Common myeloid progenitor, CD34-positive (primary cell): Measurements from ENCODE around the gene SENP3.
"Not testable (repeated sequence)": the region's sequence is repeated elsewhere in the genome, so short reads cannot be mapped to it uniquely, and the experiment has no call there.

Experiments used
- CTCF ChIA-PET: fragments of 350-600 bp; sonication (Branson Sonifier 250); formaldehyde crosslinking; loops from one replicate; lab custom pipeline; 2021; ENCODE audit warnings: antibody characterized with exemption; lab: Charles Lee
- POLR2A ChIA-PET: fragments of 350-600 bp; sonication (Branson Sonifier 250); formaldehyde crosslinking; loops from one replicate; lab custom pipeline; 2021; ENCODE audit warnings: antibody characterized with exemption; lab: Charles Lee
- DNase-seq, 3 donors: peaks; one replicate each; pipeline versions ENCODE4 v3.0.0 to v3.0.0-alpha.2; 2013
- H3K27ac ChIP-seq, 2 experiments: 1 replicate in 1 of 2; 2 replicates in 1 of 2; pipeline ENCODE4 v1.7.0; 2013; ENCODE audit warnings: inconsistent platforms in 2 of 2, low read length in 2 of 2, mild to moderate bottlenecking in 2 of 2, low read depth in 1 of 2, moderate library complexity in 1 of 2; ENCODE audit not compliant: severe bottlenecking in 2 of 2, insufficient read depth in 1 of 2, poor library complexity in 1 of 2
- H3K27me3 ChIP-seq, 5 experiments: replicated peaks in 2 of 5; 1 replicate in 3 of 5; 2 replicates in 2 of 5; pipeline versions ENCODE4 v1.6.1 to v1.7.0; 2013; ENCODE audit warnings: low read length in 4 of 5, mild to moderate bottlenecking in 2 of 5, moderate library complexity in 2 of 5, inconsistent platforms in 1 of 5; ENCODE audit not compliant: insufficient read depth in 5 of 5, control insufficient read depth in 4 of 5
- H3K36me3 ChIP-seq, 4 experiments: 1 replicate in 2 of 4; 2 replicates in 2 of 4; pipeline versions ENCODE4 v1.6.1 to v1.7.0; 2013; ENCODE audit warnings: low read length in 3 of 4, control low read depth in 1 of 4, mild to moderate bottlenecking in 1 of 4; ENCODE audit not compliant: control insufficient read depth in 4 of 4, insufficient read depth in 4 of 4
- H3K4me1 ChIP-seq, 4 experiments: 1 replicate in 3 of 4; 2 replicates in 1 of 4; pipeline versions ENCODE4 v1.6.1 to v1.7.1; 2013; ENCODE audit warnings: low read length in 3 of 4, mild to moderate bottlenecking in 3 of 4, control low read depth in 1 of 4, inconsistent platforms in 1 of 4, moderate library complexity in 1 of 4; ENCODE audit not compliant: control insufficient read depth in 4 of 4, insufficient read depth in 4 of 4; ENCODE audit errors: control extremely low read depth in 1 of 4
- H3K4me3 ChIP-seq, 7 experiments: 1 replicate in 4 of 7; 2 replicates in 3 of 7; pipeline versions ENCODE4 v1.5.1 to v1.7.0; 2013; ENCODE audit warnings: mild to moderate bottlenecking in 7 of 7, low read length in 6 of 7, moderate library complexity in 6 of 7, inconsistent platforms in 2 of 7, low read depth in 2 of 7, control low read depth in 1 of 7; ENCODE audit not compliant: insufficient read depth in 4 of 7, control insufficient read depth in 1 of 7; ENCODE audit errors: extremely low read depth in 1 of 7
- H3K9me3 ChIP-seq, 5 experiments: 1 replicate in 4 of 5; 2 replicates in 1 of 5; pipeline versions ENCODE4 v1.6.1 to v1.7.1; 2013; ENCODE audit warnings: low read length in 4 of 5, mild to moderate bottlenecking in 2 of 5, inconsistent platforms in 1 of 5, low read depth in 1 of 5, moderate library complexity in 1 of 5; ENCODE audit not compliant: control insufficient read depth in 4 of 5, insufficient read depth in 2 of 5; ENCODE audit errors: control extremely low read depth in 1 of 5
- WGBS: methylation state at CpG from one replicate; pipeline ENCODE4 v1.1.5; 2013; ENCODE audit not compliant: insufficient coverage; 5-methylcytosine and 5-hydroxymethylcytosine counted together

Gene SENP3

DNA sequence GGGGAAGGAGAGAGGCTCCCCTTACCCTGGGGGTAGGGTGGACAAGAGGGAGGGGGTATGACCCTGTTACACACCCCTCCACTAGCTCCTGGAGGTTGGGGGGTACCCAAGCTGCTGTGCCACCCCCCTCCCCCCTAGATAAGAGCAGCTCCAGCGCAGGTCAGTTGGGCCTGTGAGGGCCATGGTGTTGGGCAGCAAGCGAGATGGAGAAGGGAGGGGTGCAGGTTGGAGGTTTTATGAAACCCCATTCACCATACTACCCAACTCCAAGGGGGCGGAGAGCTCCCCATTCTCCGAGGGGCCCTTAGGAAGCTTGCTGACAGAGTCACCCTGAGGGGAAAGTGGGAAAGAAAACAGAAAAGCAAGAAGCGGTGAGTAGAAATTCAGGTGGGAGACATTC is 29.9 kb downstream of the SENP3 start:
- H3K36me3 ChIP-seq: peaks cover 32 to 97% (median 63%) of the 10 kb centered on the region in 4 experiments
- CTCF ChIA-PET: interaction anchor here (0.6 to 2.2 kb wide), 5 partner anchors 8 to 71 kb away, joined by 3 to 9 read pairs (median 4); partner anchors contain the start of gene MPDU1
- POLR2A ChIA-PET: no interaction called here

DNA sequence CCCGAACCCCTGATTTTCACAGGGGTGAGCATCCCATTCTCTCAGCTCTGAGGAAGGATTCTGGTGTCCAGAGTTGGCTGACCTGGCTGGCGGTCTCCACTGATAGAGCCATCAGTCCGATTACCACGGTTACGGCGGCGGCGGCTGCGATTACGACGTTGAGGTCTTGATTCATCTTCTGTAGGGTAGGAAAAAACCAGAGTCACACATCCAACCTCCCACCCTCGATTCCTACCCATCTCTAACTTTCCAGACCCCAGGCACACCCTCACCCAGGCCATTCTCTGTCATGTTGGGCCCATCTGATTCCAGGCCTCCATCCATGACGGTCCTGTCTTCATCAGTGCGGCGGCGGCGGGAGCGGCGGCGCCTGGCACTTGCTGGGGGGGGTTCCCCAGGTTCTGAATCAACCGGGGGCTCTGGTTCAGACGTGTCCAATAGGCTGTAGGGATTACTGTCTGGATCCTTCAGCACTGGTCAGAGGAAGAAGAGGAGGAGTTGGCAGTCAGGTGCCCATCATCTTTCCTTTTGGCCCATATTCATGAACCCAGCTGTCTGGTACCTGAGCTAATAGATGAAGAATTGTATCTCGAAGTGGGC is 30.8 kb downstream of the SENP3 start:
- WGBS: 97% methylated on average over 13 of the region's 23 CpGs
- H3K4me3 ChIP-seq: no peak overlapping the region
- no peak for DNase-seq
- H3K27me3 ChIP-seq: no peaks in the 10 kb centered on the region
- H3K36me3 ChIP-seq: peaks cover 32 to 94% (median 60%) of the 10 kb centered on the region in 4 experiments
- ChIA-PET CTCF (interaction anchor here (1.0 to 2.2 kb wide), 7 partner anchors 9 to 77 kb away, joined by 3 to 9 read pairs (median 4); partner anchors contain the start of gene MPDU1), POLR2A (interaction anchor here (1.0 kb wide), 1 partner anchor 13 kb away, joined by 4 read pairs; the partner anchor contains the start of gene CD68)
- H3K27ac ChIP-seq: no peak overlapping the region
- H3K4me1 ChIP-seq: peaks cover 0 to 15% (median 5%) of the 10 kb centered on the region in 4 experiments
- no peaks in the 10 kb centered on the region for H3K9me3 ChIP-seq

More for the DNA sequence above, 29.9 kb downstream of the SENP3 start:
- DNase-seq: no peak
- Histone ChIP-seq H3K9me3 (no peaks in the 10 kb centered on the region), H3K4me1 (peaks cover 0 to 15% (median 5%) of the 10 kb centered on the region in 4 experiments), H3K4me3 (no peak overlapping the region), H3K27ac (no peak overlapping the region), H3K27me3 (no peaks in the 10 kb centered on the region)
- WGBS: no CpG with 5 or more reads among the region's 5 CpGs

DNA sequence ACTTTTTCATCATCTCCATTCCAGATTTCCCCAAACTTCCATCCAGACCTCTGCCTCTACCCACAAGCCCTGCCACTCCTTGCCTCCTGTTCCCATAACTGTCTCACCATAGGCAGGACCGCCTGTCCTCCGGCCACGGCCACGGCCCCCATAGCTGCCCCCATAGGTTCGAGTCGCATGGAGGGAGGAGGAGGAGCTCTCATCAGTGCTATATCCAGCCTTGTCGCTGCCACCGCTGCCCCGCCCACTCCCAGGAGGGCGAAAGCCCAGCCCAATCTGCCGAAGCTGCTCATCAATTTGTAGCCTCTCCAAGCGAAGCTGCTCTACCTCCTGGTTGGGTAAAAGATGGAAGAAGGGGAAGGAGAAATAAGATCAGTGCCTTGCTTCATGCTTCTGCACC is 31.6 kb downstream of the SENP3 start:
- peaks cover 0 to 11% (median 5%) of the 10 kb centered on the region in 4 experiments for H3K4me1 ChIP-seq
- CTCF ChIA-PET: interaction anchor here (1.0 to 2.2 kb wide), 5 partner anchors 9 to 78 kb away, joined by 3 to 9 read pairs (median 4); partner anchors contain the start of gene MPDU1
- H3K27ac ChIP-seq: no peak overlapping the region
- no peaks in the 10 kb centered on the region for H3K27me3 ChIP-seq
- 98% methylated on average over 6 of the region's 12 CpGs for WGBS
- DNase-seq: no peak
- no peaks in the 10 kb centered on the region for H3K9me3 ChIP-seq
- peaks cover 32 to 86% (median 56%) of the 10 kb centered on the region in 4 experiments for H3K36me3 ChIP-seq
- H3K4me3 ChIP-seq: no peak overlapping the region
- POLR2A ChIA-PET: interaction anchor here (1.0 kb wide), 1 partner anchor 14 kb away, joined by 4 read pairs; the partner anchor contains the start of gene CD68

DNA sequence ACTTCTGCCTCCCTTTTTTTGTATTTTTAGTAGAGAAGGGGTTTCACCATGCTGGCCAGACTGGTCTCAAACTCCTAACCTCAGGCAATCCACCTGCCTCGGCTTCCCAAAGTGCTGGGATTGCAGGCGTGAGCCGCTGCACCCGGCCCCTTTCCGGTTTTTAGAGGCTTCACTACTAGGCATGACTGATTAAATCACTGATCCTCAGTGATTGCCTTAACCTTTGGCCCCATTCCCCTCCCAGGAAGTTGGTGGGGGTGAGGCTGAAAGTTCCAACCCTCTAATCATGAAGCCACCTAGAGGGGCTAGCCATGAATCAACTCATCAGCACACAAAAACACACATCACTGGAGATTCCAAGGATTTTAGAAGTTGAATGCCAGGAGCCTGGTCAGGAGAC is 35.8 kb downstream of the SENP3 start:
- H3K9me3 ChIP-seq, H3K27me3 ChIP-seq, DNase-seq, H3K4me1 ChIP-seq, H3K27ac ChIP-seq, H3K4me3 ChIP-seq, POLR2A ChIA-PET: not testable (repeated sequence)
- H3K36me3 ChIP-seq: peaks cover 29 to 84% (median 54%) of the 10 kb centered on the region in 4 experiments
- CTCF ChIA-PET: interaction anchor here (2.2 kb wide), 1 partner anchor 12 kb away, joined by 6 read pairs; no protein-coding TSS in a partner anchor
- 73% methylated on average over 2 of the region's 5 CpGs for WGBS

- DNase-seq: no peak
- CTCF ChIA-PET: interaction anchor here (1.3 to 1.4 kb wide), 2 partner anchors 12 to 17 kb away, joined by 3 to 7 read pairs; no protein-coding TSS in a partner anchor
- H3K4me3 ChIP-seq: no peak overlapping the region
- H3K4me1 ChIP-seq: no peaks in the 10 kb centered on the region
- H3K27me3 ChIP-seq: no peaks in the 10 kb centered on the region
- no peak overlapping the region for H3K27ac ChIP-seq
- H3K9me3 ChIP-seq: no peaks in the 10 kb centered on the region
- POLR2A ChIA-PET: no interaction called here
- WGBS: 100% methylated on average over 3 of the region's 4 CpGs
- peaks cover 12 to 53% (median 30%) of the 10 kb centered on the region in 4 experiments for H3K36me3 ChIP-seq
These were observed 44.6 kb downstream of the SENP3 start for GRCh38 chr17:7606280-7606679.

DNA sequence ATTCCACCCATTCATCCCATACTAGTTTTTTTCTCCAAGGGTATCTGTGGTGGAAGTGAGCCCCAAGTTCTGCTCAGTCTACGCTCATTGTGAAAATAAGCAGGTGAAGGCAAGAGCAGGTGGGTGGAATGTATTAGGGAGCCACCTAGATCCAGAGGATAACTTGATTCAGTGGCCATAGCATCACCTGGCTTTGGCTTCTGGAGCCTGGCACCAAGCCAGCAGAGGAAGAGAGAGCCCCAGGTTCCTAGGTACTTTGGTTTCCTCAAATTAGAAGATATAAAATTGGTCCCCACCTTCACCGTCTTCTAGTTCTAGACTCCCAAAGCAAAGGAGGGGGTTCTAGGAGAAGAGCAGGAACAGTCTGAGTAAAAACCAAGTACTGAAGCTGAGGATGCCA is 48.9 kb downstream of the SENP3 start:
- ChIA-PET POLR2A (no interaction called here), CTCF (interaction anchor here (0.7 to 1.7 kb wide), 4 partner anchors 9 to 51 kb away, joined by 3 to 6 read pairs (median 3); partner anchors contain the start of gene SOX15)
- H3K9me3 ChIP-seq: no peaks in the 10 kb centered on the region
- H3K27ac ChIP-seq: no peak overlapping the region
- DNase-seq: no peak
- no peaks in the 10 kb centered on the region for H3K27me3 ChIP-seq
- no peak overlapping the region for H3K4me3 ChIP-seq
- no CpG with 5 or more reads among the region's 2 CpGs for WGBS
- H3K36me3 ChIP-seq: peaks cover 3 to 26% (median 10%) of the 10 kb centered on the region in 4 experiments
- H3K4me1 ChIP-seq: peaks cover 9 to 28% (median 21%) of the 10 kb centered on the region in 4 experiments
